DOHH2 (cell line): ENCODE data around the gene MCM6.

Experiments
- H3F3A ChIP-seq: fragments of 200-600 bp; sonication (generic), shearing (Covaris generic); 2 replicates; pipeline ENCODE4 v1.6.0; 2016; ENCODE audit warnings: antibody characterized with exemption, mild to moderate bottlenecking; ENCODE audit not compliant: control insufficient read depth, insufficient read depth
- H3K27ac ChIP-seq: fragments of 200-600 bp; sonication (generic); 2 replicates; pipeline ENCODE4 v1.5.1; 2014; ENCODE audit warnings: low read depth, mild to moderate bottlenecking, low read length, moderate library complexity
- H3K27me3 ChIP-seq: fragments of 200-600 bp; sonication (generic); 2 replicates; pipeline ENCODE4 v1.6.1; 2014; ENCODE audit warnings: mild to moderate bottlenecking, low read length, mixed read lengths; ENCODE audit not compliant: control insufficient read depth
- H3K36me3 ChIP-seq: fragments of 200-600 bp; sonication (generic); 2 replicates; pipeline ENCODE4 v1.6.1; 2014; ENCODE audit warnings: mild to moderate bottlenecking, low read length, moderate library complexity, mixed read lengths; ENCODE audit not compliant: control insufficient read depth
- H3K4me1 ChIP-seq: fragments of 200-600 bp; sonication (generic); 2 replicates; pipeline ENCODE4 v1.6.1; 2014; ENCODE audit warnings: mild to moderate bottlenecking, low read length, mixed read lengths; ENCODE audit not compliant: control insufficient read depth
- H3K4me2 ChIP-seq: fragments of 200-600 bp; sonication (generic); 2 replicates; pipeline ENCODE4 v1.6.0; 2014; ENCODE audit warnings: mild to moderate bottlenecking, low read length, moderate library complexity
- H3K4me3 ChIP-seq: fragments of 200-600 bp; sonication (generic); 2 replicates; pipeline ENCODE4 v1.5.1; 2014; ENCODE audit warnings: mild to moderate bottlenecking, low read length, mixed read lengths
- H3K79me2 ChIP-seq: fragments of 200-600 bp; sonication (generic); 2 replicates; pipeline ENCODE4 v1.6.1; 2014; ENCODE audit warnings: mild to moderate bottlenecking, low read length, mixed read lengths; ENCODE audit not compliant: control insufficient read depth
- H3K9me2 ChIP-seq: fragments of 200-600 bp; sonication (generic); replicated peaks from 2 replicates; pipeline ENCODE4 v1.6.1; 2014; ENCODE audit warnings: mild to moderate bottlenecking, low read length, mixed read lengths; ENCODE audit not compliant: control insufficient read depth
- H3K9me3 ChIP-seq: fragments of 200-600 bp; sonication (generic); 2 replicates; pipeline ENCODE4 v1.6.1; 2014; ENCODE audit warnings: antibody characterized with exemption, low read length, mixed read lengths; ENCODE audit not compliant: control insufficient read depth, insufficient read depth
- H4K20me1 ChIP-seq: fragments of 200-600 bp; sonication (generic); 2 replicates; pipeline ENCODE4 v1.6.0; 2014; ENCODE audit warnings: low read depth, mild to moderate bottlenecking, antibody characterized with exemption, low read length, moderate library complexity; ENCODE audit not compliant: control insufficient read depth, insufficient read depth
- EZH2phosphoT487 ChIP-seq: fragments of 200-600 bp; sonication (generic); IDR thresholded peaks from 2 replicates; pipeline ENCODE4 v1.6.1; 2017; ENCODE audit warnings: borderline replicate concordance, mild to moderate bottlenecking, antibody characterized with exemption, low read length, moderate library complexity, mixed read lengths
- TF ChIP-seq, protein P1 (sequence below): fragments of 200-600 bp; sonication (generic); IDR thresholded peaks from one replicate; pipeline ENCODE4 v1.5.1; 2014; ENCODE audit warnings: antibody characterized with exemption, mild to moderate bottlenecking, low read depth, low read length; ENCODE audit not compliant: poor library complexity, severe bottlenecking

Gene MCM6

GRCh38 chr2:135904341-135904989 lies 28.2 kb upstream of the MCM6 start:
- Histone ChIP-seq H3K36me3 (peaks cover 42% of the 10 kb centered on the region), H3K27me3 (no peaks in the 10 kb centered on the region), H3K27ac (no peak overlapping the region), H3K4me1 (peaks cover 14% of the 10 kb centered on the region), H3F3A (peaks cover 6% of the 10 kb centered on the region), H3K9me2 (no peaks in the 10 kb centered on the region), H3K4me3 (no peak overlapping the region), H3K4me2 (no peak overlapping the region), H3K9me3 (no peaks in the 10 kb centered on the region), H4K20me1 (no peaks in the 10 kb centered on the region), H3K79me2 (no peaks in the 10 kb centered on the region)
- TF ChIP-seq, protein P1, sequence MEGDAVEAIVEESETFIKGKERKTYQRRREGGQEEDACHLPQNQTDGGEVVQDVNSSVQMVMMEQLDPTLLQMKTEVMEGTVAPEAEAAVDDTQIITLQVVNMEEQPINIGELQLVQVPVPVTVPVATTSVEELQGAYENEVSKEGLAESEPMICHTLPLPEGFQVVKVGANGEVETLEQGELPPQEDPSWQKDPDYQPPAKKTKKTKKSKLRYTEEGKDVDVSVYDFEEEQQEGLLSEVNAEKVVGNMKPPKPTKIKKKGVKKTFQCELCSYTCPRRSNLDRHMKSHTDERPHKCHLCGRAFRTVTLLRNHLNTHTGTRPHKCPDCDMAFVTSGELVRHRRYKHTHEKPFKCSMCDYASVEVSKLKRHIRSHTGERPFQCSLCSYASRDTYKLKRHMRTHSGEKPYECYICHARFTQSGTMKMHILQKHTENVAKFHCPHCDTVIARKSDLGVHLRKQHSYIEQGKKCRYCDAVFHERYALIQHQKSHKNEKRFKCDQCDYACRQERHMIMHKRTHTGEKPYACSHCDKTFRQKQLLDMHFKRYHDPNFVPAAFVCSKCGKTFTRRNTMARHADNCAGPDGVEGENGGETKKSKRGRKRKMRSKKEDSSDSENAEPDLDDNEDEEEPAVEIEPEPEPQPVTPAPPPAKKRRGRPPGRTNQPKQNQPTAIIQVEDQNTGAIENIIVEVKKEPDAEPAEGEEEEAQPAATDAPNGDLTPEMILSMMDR = no peak
- no peak for TF ChIP-seq EZH2phosphoT487

DNA sequence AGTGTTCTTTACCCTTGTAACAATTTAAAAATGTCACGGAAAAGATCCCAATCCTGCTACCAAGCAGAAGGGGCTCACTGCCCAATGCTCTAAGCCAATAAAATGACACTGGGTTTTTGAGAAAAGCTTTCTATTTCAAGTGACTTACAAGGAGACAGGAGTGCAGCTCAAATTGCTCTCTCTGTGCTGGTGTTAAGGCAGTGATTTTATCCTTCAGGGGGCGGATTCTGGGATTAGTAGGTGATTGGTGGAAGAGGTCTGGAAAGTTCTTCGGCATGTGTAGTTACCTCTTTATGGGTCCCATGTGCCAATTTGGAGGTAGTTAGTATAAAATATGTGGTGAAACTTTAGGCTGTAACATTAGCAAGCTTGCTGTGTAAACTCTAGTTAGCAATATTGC lies 27.4 kb upstream of the MCM6 start:
- Histone ChIP-seq H3K36me3 (peaks cover 37% of the 10 kb centered on the region), H3K27me3 (no peaks in the 10 kb centered on the region), H3K4me2 (no peak overlapping the region), H3K9me3 (no peaks in the 10 kb centered on the region), H3K4me1 (peaks cover 16% of the 10 kb centered on the region), H3K9me2 (no peaks in the 10 kb centered on the region), H3K79me2 (no peaks in the 10 kb centered on the region), H3K27ac (no peak overlapping the region), H3K4me3 (no peak overlapping the region), H3F3A (peaks cover 6% of the 10 kb centered on the region), H4K20me1 (no peaks in the 10 kb centered on the region)
- TF ChIP-seq, protein P1 = no peak
- no peak for TF ChIP-seq EZH2phosphoT487

- H3K27me3 ChIP-seq = no peaks in the 10 kb centered on the region
- H3K4me1 ChIP-seq = peaks cover 16% of the 10 kb centered on the region
- H3K27ac ChIP-seq = no peak overlapping the region
- H3F3A ChIP-seq = peaks cover 6% of the 10 kb centered on the region
- H3K4me3 ChIP-seq = no peak overlapping the region
- H3K9me2 ChIP-seq = no peaks in the 10 kb centered on the region
- peaks cover 9% of the 10 kb centered on the region for H3K36me3 ChIP-seq
- no peaks in the 10 kb centered on the region for H4K20me1 ChIP-seq
- TF ChIP-seq, protein P1 = no peak
- no peak for TF ChIP-seq EZH2phosphoT487
- H3K4me2 ChIP-seq = no peak overlapping the region
- H3K79me2 ChIP-seq = no peaks in the 10 kb centered on the region
- H3K9me3 ChIP-seq = no peaks in the 10 kb centered on the region
Observed at GRCh38 chr2:135899567-135899966, 23.3 kb upstream of the MCM6 start.
